ENCODE results near the gene RRAD.
A peak's percentile ranks its signal among the peaks of the same experiment; 100 is the strongest.
"Not testable (repeated sequence)": the region's sequence is repeated elsewhere in the genome, so short reads cannot be mapped to it uniquely, and the experiment has no call there.

The RRAD gene, protein sequence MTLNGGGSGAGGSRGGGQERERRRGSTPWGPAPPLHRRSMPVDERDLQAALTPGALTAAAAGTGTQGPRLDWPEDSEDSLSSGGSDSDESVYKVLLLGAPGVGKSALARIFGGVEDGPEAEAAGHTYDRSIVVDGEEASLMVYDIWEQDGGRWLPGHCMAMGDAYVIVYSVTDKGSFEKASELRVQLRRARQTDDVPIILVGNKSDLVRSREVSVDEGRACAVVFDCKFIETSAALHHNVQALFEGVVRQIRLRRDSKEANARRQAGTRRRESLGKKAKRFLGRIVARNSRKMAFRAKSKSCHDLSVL

DNA sequence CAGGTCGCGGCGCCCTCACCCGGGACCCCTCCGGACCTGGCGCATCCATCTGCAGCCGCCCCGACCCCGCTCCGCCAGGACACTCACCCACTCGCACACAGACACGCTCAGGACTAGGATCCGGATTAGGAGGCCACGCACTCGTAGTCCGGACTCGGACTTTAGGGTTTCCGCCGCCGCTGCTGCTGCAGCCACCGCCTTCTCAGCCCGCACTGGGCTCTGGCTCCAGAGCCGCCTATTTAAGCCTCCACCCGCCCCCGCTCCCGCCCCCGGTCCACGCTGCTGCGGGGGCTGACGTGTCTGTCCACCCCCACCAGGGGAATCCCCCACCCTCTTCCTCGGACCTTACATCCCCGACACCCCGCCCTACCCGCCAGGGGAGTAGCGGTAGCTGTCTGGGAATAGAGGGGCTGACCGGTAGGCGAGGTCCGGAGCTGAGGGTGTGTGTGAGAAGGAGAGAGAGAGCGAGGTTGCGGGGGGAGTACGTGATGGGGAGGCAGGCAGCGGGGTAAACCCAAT lies at the start of gene RRAD:
RRAD (minus strand) TSS at position 214 of the 519 bp plus-strand sequence. CDS start 356 bp downstream, outside the sequence.
- no peak for DNase-seq (ENCODE audit: low read depth)

DNA sequence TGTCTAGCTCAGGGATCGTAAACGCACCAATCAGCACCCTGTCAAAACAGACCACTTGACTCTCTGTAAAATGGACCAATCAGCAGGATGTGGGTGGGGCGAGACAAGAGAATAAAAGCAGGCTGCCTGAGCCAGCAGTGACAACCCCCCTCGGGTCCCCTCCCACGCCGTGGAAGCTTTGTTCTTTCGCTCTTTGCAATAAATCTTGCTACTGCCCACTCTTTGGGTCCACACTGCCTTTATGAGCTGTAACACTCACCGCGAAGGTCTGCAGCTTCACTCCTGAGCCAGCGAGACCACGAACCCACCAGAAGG lies 49.6 kb upstream of the RRAD start:
- peak; percentile 33 for DNase-seq (ENCODE audit: low read depth)

DNA sequence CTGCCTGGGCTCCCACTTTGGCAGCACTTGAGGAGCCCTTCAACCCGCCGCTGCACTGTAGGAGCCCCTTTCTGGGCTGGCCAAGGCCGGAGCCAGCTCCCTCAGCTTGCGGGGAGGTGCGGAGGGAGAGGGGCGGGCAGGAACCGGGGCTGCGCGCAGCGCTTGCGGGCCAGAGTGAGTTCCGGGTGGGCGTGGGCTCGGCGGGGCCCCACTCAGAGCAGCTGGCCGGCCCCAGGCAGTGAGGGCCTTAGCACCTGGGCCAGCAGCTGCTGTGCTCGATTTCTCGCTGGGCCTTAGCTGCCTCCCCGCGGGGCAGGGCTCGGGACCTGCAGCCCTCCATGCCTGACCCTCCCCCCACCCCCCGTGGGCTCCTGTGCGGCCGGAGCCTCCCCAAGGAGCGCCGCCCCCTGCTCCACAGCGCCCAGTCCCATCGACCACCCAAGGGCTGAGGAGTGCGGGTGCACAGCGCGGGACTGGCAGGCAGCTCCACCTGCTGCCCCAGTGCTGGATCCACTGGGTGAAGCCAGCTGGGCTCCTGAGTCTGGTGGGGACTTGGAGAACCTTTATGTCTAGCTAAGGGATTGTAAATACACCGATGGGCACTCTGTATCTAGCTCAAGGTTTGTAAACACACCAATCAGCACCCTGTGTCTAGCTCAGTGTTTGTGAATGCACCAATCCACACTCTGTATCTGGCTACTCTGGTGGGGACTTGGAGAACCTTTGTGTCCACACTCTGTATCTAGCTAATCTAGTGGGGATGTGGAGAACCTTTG lies 49.0 kb upstream of the RRAD start:
- not testable (repeated sequence) for DNase-seq (ENCODE audit: low read depth)

DNA sequence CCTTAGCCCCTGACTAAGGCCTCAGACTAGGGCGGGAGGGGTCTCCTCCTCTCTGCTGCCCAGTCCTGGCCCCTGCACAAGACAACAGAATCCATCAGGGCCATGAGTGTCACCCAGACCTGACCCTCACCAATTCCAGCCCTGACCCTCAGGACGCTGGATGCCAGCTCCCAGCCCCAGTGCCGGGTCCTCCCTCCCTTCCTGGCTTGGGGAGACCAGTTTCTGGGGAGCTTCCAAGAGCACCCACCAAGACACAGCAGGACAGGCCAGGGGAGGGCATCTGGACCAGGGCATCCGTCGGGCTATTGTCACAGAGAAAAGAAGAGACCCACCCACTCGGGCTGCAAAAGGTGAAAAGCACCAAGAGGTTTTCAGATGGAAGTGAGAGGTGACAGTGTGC lies 48.4 kb upstream of the RRAD start:
- no peak for DNase-seq (ENCODE audit: low read depth)

DNA sequence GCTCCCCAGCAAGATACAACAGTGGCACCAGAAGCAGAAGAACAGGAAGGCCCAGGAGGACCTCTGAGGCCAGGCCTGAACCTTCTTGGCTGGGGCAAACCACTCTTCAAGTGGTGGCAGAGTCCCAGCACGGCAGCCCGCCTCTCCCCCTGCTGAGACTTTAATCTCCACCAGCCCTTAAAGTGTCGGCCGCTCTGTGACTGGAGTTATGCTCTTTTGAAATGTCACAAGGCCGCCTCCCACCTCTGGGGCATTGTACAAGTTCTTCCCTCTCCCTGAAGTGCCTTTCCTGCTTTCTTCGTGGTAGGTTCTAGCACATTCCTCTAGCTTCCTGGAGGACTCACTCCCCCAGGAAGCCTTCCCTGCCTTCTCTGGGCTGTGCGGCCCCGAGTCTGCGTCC lies 47.6 kb upstream of the RRAD start:
- DNase-seq (ENCODE audit: low read depth) = no peak

DNA sequence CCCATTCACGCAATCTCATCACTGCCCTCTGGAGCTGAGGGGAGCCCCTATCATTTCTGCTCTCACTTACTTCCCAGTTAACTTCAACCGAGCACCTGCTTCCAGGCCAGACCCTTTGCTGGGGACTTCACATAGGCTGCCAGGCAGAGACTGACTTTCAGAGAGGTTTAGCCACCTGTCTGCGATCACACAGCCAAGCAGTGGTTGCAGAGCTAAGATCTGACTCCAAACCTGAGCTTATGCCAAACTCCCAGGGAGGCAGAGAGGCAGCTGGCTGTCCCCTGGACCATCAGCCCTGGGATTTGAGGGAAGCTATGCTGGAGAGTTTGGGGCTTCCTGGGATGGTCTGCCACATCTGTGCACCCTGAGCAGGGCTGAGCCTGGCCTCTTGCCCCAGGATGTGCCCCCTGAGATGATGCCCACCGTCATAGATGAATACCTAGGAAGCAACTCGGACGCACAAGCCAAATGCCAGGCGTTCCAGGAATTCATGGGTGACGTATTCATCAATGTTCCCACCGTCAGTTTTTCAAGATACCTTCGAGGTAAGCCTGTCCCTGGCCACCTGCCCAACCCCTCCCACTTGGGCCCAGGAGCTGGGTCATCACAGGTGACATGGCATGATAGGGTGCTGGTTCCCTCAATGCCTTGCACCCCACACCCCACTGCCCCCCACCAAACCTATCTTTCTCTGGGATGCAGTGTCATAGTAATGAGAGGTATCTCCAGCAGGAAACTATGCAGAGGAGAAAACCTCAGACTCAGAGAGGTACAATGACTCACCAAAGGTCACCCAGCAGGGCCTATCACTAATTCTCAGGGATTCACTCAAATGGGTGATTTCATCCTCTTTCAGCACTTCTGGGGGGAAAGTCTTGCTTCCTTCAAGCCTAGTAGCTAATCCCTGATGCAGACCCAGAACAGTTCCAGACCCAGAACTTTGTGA lies 45.7 kb upstream of the RRAD start:
- DNase-seq (ENCODE audit: low read depth) = no peak

DNA sequence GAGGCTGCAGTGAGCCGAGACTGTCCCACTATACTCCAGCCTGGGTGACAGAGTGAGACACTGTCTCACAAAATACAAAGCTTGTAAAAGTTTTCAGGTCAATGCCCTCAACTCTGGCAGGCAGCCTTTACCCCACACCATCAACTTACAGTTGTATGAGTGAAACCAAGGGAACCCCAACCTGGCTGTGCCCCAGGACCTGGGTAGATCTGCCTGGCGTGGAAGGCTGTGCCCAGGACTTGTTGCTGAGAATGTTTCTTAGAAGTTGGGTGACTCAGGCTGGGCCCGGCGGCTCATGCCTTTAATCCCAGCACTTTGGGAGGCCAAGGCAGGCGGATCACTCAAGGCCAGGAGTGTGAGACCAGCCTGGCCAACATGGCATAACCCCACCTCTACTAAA lies 43.5 kb upstream of the RRAD start:
- DNase-seq (ENCODE audit: low read depth) = no peak

DNA sequence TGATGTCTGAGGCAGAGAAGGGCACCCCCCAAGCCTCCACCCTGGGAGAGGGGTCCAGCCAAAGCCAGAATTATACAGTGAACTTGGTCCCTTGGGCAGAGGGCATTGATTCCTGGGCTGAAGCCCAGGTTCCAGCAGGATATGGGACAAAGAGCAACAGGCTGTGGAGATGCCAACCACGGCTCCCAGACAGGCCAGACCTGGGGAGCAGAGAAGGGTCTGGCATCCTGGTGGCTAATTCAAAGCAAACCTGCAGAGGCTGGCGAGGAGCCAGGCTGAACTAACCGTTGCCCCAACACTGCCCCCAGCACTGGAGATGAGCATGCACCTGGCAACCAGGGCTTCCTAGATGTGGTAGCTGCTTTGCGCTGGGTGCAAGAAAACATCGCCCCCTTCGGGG lies 38.7 kb upstream of the RRAD start:
- DNase-seq (ENCODE audit: low read depth) = no peak

DNA sequence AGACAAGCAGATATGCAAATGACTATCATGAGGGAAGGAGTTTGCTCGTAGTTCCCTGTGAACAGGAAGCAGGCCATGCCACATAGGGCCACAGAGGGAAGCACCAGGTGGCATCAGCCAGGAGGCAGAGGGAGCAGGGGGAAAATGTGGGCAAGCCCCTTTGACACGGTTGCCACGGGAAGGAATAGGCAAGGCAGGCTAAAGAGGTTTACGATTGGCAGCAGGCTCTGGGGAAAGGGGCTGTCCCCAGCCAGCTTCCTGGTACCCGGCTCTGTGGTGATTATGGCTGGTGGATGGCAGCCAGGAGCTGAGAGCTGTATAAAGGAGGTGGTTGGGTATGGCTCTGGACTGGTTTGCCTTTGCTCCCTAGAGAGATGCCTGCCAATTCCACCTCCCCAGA lies 36.6 kb upstream of the RRAD start:
- DNase-seq (ENCODE audit: low read depth) = no peak

DNA sequence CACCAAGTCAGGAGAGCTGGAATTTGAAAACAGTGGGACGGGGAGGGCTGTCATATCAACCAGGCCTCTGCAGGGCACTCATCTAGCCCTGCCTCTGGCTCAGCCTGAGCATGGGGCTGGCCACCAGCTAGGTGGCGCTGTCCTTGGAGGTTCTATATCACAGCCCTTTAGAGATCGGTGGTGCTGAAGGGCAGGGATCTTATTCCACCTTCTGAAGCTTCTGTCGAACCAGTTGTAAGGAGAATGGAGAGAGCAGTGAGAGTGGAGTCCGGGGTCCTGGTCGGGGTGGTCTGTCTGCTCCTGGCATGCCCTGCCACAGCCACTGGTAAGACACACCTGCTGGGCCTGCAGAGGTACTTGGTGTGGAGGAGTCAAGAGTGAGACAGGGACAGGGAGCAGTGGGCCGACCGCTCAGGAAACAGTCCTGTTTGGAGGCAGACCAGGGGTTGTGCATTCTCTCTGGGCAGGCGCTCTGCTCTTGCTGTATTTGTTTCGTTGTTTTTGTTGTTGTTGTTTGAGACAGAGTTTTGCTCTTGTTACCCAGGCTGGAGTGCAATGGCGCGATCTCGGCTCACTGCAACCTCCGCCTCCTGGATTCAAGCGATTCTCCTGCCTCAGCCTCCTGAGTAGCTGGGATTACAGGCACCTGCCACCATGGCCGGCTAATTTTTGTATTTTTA lies 35.9 kb upstream of the RRAD start, which contains the start of gene CES3:
CES3 (plus strand) TSS at position 202 of the 680 bp plus-strand sequence; CDS start at position 244, 42 bp downstream.
- peak; percentile 42 for DNase-seq (ENCODE audit: low read depth)

DNA sequence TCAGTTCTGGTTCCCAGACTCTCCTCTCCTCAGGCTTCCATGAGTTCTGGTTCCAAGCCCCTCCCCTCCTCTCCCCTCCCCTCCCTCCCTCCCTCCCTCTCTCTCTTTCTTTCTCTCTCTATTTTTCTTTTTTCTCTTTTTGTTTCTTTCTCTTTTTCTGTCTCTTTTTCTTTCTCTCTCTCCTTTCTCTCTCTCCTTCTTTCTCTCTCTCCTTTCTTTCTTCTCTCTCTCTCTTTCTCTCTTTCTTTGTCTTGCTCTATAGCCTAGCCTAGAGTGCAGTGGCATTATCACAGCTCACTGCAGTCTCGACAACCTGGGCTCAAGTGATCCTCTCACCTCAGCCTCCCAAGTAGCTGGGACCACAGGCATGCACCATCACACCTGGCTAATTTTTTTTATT lies 34.9 kb upstream of the RRAD start:
- no peak for DNase-seq (ENCODE audit: low read depth)

DNA sequence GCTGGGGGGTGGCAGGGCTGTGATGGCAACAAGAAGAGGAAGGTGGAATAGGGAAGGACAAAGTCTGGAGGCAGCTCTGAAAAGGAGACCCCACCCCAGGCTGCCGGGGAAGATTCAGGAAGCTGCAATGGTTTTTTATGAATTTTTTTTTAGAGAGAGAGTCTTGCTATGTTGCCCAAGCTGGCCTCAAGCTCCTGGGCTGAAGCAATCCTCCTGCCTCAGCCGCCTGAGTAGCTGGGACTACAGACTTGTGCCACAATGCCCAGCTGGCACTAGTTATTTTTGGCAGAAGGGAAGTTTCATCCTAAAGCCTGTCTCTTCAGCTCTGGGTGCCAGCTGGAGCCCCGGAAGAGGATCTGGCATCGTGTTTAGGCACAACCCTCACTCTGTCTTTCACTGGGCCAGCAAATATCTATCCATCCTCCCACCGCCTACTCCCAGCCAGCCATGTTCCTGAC lies 34.4 kb upstream of the RRAD start:
- no peak for DNase-seq (ENCODE audit: low read depth)

DNA sequence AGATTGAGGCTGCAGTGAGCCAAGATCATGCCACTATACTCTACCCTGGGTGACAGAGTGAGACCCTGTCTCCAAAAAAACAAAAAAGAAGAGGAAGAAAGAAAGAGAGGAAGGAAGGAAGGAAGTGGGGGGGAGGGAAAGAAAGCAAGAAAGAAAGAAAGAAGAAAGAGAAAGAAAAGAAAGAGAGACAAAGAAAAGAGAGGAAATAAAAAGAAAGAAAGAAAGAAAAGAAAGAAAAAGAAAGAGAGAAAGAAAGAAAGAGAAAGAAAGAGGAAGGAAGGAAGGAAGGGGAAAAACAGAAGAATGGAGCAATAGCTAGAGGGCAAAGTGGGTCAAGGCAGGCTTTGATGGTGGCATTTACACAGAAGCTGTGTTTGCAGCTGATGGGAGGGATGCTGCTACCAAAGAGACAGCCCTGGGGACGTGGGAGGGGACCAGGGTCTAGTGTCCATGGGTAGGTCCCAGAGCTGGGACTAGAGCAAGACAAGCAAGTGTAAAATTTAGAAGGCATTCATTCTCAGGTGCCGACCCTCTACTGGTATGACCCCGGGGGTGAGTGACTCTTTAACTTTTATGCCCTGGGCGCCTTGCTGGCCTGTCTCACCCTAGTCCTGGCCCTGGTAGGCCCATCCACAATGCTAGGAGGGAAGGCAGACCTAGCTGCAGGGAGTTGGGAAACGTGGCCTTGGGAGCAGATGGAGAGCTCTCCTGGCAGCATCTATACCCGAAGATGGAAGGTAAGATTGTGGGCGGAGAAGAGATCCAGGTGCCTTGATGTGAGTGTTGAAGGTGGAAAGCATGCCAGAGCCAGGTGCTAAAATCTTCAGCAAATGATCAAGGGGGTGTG lies 33.7 kb upstream of the RRAD start:
- DNase-seq (ENCODE audit: low read depth) = no peak

DNA sequence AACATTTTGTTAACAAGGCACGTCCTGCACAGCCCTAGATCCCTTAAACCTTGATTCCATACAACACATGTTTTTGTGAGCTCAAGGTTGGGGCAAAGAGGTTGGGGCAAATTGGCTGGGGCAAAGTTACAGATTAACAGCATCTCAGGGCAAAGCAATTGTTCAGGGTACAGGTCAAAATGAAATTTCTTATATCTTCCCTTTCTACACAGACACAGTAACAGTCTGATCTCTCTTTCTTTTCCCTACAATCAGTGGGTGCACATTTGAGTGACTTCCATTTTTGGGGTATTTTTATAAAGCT lies 30.8 kb upstream of the RRAD start:
- not testable (repeated sequence) for DNase-seq (ENCODE audit: low read depth)

DNA sequence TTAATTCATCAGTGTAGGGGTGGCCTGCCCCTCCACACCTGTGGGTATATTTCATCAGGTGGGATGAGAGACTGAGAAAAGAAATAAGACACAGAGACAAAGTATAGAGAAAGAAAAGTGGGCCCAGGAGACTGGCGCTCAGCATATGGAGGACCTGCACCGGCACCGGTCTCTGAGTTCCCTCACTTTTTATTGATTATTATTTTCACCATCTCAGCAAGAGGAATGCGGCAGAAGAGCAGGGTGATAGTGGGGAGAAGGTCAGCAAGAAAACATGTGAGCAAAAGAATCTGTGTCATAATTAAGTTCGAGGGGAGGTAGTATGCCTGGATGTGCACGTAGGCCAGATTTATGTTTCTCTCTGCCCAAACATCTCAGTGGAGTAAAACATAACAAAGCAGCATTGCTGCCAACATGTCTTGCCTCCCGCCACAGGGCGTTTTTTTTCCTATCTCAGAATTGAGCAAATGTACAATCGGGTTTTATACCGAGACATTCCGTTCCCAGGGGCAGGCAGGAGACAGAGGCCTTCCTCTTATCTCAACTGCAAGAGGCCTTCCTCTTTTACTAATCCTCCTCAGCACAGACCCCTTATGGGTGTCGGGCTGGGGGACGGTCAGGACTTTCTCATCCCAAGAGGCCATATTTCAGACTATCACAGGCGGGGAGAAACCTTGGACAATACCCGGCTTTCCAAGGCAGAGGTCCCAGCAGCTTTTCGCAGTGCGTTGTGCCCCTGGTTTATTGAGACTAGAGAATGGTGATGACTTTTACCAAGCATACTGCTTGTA lies 30.2 kb upstream of the RRAD start:
- DNase-seq (ENCODE audit: low read depth) = not testable (repeated sequence)

DNA sequence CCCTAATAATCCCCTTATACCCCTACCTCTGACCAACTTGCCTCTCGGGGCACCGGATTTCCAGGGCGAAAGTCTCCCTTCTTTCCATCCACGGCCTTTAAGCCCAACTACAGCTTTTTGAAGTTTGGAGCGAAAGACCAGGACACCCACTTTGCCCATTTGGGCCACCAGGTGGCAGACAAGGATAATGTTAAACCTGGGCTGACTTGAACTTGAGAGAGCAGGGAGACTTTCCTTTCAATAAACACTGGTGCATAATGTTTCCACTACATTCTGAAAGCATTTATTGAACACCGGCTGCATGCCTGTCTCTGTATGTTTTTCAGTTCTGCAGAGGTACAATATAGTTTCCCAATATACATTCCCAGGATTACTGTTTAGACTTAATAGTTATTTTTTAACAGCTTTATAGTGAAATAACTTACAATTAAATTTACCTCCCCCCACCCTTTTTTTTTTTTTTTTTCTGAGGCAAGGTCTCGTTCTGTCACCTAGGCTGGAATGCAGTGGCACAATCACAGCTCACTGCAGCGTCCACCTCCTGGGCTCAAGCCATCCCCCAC lies 28.8 kb upstream of the RRAD start:
- peak; percentile 61 for DNase-seq (ENCODE audit: low read depth)

DNA sequence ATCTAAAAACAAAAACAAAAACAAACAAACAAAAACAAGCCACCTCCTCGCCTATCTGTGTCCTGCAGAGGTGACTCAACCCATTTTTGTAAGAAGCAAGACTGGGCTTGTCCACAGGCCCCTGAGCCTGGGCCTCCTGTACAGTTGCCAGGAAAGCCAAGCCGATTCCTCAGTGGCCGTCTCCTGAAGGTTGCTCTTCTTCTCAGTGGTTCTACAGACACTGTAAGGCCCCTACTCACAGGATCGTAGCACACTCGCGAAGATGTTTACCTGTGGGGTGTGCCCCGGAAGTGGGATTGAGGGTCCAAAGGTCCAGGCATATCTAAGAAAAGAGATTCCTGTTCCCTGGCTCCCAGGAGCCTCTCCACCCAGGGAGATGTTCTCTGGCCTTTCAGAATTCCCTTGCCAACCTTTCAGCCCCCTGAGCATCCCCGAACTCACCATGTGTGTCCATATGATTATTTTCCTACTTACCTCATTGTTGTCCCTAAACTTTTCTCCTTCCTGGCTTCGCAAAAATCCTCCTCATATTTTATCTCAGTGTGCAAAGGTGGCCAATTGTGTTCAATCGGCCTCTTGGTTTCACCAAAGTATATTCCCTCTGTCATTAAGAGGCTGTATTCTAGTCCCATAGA lies 28.2 kb upstream of the RRAD start:
- no peak for DNase-seq (ENCODE audit: low read depth)

DNA sequence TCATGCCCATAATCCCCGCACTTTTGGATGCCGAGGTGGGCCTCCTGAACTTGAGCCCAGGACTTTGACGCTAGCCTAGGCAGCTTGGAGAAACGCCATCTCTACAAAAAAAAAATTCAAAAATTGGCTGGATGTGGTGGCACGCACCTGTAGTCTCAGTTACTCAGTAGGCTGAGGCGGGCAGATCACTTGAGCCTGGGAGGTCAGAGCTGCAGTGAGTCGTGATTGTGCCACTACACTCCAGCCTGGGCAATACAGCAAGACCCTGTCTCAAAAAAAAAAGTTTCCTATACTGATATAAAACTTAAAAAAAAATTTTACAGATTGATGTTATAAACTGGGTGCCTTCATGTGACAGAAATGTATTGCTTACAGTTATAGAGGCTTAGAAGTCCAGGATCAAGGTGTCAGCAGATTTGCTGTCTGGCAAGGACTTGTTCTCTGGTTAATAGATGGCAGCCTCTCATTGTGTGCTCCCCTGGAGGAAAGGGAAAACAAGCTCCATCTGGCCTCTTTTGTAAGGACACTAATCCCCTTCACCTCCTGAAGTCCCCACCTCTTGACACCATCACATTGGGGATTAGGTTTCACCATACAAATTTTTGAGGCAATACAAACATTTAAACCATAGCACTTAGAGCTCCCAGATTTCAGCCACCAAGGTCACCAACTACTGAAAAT lies 27.2 kb upstream of the RRAD start:
- no peak for DNase-seq (ENCODE audit: low read depth)

Measured in stimulated activated CD8-positive, alpha-beta memory T cell treated with anti-CD3 and anti-CD28 coated beads, Interleukin-4, amount 100 ng/mL, for 24 hours (primary cell).